Activated CD4-positive, alpha-beta T cell treated with anti-CD3 and anti-CD28 coated beads, Interleukin-2, amount 50 U/mL, for 4 hours (primary cell): ENCODE results near the gene MRTFA.
"Not testable (repeated sequence)": the region's sequence is repeated elsewhere in the genome, so short reads cannot be mapped to it uniquely, and the experiment has no call there.

Experiments used
- DNase-seq, 2 experiments: peaks; one replicate each; pipeline ENCODE4 v3.0.0-alpha.2; 2020

Gene MRTFA

DNA sequence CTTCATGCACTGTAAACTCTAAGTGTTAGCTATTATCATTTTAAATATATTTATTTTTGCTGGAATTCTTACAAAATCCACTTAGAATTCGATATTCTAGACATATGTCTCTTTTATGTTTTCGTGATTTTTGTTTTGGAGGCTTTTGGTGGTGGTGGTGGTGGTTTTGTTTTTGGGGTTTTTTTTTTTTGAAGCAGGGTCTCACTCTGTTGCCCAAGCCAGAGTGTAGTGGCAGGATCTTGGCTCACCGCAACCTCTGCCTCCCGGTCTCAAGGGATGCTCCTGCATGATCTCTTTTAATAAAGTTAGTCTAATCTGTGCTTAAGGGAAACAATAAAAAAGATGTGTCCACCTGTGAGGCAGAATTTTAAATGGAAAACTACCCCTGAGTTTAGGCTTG lies 117.7 kb downstream of the MRTFA start:
- no peak for DNase-seq

DNA sequence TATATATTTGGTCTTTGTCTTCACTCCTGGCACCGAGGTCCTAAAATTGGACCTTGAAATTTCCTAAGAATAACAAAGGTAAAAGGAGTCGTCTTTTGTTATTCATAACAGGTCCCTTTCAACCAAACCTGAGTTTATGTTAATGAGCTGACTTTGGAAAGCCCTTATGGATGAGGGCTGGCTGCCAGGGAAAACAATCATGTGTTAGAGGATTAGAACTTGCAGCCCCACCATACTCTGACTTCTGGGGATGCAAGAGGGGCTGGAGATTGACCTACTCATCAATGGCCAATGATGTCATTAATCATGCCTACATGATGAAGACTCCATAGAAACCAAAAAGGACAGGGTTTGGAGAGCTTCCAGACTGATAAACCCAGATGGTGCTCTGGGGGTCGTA lies 118.9 kb downstream of the MRTFA start:
- DNase-seq, result no peak

DNA sequence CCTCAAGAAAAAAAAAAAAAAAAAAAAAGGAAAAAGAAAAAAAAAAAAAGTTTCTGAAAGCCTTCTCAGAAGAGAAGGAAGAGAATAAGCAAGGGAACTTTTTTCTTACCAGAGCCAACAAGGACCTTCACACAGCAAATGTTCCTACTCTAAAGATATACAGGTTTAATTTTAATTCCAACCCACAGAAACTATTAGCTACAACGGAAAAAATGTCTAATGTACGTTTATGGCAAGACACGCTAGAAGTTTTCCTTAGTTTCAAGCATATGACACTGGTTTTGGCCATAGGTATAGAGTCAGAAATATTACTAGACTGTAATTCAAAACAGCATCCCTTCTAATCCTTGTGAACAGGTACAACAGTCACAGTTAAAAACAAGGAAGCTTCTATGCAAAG lies 120.1 kb downstream of the MRTFA start:
- DNase-seq, result no peak

DNA sequence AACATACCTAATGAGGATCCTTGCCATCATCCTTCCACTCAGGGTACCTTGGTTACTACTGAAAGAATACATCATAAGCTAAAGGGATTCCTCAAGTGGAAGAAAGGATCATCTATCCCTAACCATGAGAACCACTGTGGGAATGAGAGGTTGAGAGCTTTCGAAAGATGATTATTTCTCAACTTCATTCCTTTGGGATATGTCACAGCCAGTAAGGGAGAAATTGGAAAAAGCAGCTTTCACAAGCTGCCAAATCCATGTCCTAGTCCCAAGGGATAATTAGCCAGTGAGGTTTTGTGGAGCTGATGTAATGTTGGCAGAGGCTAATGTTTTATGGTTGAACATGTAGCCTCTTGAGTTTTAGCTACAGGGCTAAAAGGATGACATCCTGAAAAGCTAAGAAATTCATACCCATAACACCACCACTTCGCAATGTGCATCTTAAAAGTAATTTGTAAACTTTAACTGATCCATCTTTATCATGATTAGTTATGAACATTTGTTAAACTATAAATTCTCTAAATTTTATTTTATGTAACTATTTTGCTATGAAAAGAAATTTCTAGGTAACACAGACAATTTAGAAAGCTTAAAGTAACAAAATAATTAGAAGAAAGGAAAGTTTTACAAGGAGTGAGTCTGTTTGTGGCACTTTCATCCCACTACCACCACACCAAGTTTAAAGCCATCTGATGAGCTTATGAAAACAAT lies 123.9 kb downstream of the MRTFA start:
- no peak for DNase-seq

DNA sequence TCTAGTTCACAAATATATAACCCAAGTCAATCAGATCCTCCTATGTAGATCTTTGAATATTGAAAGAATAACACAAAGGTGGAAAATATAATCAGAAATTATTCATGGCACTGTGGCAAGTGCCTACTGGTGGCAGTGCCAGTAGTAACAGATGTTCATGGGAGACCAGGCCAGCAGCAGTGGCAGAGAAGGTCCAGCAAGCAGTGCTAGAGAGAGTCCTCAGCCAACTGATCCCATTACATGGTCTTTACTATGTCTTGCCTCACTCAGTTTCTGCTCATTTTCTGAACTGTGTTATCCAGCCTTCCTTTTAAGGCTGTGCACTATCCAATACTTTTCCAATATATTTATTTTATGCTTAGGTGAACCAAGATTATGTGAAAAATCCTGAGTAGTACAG lies 124.9 kb downstream of the MRTFA start:
- DNase-seq, result no peak

DNA sequence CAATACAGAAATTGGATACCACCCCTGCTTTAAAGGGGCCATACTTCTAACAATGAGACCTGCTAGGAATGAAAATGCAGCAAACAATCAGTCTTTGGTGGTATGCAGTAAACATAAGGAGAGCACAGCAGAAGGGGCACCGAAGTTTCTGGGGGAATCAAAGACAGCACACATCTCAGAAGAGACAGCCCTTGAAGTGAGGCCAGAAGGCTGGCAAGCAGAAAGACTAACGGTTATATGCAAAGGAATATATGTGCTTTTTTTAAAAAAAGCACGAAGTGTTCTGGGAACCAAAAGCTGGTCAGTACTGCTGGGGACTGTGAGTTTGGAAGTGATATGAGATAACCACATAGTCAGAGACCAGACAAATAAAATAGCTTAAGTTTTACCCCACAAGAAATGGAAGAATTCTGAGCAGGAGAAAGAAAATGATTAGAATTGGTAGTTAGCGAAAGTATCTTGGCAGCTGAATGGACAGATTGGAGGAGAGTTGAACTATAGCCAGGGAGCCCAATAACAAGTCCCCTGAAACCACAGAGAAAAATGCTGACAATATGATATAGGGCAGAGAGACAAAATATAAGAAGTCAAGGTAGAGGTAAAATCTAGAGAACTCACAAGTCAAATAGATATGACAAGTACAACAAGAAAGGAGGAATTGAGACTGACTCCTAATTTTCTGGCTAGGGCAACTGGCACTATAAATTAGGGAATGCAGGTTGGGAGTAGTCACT lies 125.7 kb downstream of the MRTFA start:
- DNase-seq, result no peak

DNA sequence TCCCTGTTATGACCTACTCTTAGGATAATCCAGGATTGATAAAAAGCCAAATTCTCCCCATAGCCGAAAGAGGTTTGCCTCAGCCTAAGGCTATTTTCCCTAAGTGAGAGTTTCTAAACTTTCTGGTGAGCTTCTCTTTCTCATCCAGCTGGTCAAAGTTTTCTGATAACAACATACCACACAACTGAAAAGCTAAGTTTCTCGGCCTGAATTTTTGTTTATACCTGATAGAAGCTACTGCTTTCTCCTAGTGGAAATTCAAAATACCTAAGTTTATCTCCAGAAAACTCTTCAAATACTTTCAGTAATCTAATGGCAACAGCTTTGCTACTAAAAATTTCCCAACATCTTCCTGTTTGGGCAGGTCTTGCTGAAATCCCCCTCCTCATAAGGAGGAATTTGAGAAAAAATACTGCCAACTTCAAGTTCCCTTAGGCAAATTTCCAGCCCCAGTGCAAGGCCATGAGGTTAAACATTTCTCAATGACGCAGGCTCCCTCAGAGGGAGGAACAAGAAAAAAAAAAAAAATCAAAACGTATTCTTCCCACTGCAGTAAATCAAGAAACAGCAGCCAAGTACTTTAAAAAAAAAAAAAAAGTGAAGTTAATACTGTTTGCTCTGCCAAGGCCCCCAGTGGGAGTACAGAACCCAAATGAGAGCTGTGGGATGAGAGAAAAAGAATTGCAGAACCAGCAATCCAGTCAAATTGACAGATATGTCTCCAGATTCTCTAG lies 127.0 kb downstream of the MRTFA start:
- no peak for DNase-seq

DNA sequence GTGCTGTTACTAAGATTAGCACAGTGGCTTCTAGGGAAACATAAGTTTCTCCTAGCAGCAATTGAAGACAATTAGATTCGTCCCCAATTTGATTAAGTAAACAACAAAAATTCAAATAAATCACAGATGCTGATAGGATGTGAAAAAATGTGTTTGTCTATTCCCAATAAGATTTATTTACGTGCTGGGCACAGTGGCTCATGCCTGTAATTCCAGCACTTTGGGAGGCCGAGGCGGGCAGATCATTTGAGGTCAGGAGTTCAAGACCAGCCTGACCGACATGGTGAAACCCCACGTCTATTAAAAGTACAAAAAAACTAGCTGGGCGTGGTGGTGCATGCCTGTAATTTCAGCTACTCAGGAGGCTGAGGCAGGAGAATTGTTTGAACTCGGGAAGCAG lies 128.5 kb downstream of the MRTFA start:
- DNase-seq, result not testable (repeated sequence)

DNA sequence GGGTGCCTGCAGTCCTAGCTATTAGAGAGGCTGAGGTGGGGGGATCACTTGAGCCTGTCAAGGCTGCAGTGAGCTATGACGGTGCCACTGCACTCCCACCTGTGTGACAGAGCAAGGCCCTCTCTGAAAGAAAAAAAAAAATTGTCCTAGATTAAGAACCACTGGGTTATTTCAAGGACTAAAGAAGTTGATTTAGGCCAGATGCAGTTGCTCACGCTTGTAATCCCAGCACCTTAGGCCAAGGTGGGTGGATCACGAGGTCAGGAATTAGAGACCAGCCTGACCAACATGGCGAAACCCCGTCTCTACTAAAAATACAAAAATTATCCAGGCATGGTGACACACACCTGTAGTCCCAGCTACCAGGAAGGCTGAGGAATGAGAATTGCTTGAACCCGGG lies 129.0 kb downstream of the MRTFA start:
- DNase-seq, result no peak

DNA sequence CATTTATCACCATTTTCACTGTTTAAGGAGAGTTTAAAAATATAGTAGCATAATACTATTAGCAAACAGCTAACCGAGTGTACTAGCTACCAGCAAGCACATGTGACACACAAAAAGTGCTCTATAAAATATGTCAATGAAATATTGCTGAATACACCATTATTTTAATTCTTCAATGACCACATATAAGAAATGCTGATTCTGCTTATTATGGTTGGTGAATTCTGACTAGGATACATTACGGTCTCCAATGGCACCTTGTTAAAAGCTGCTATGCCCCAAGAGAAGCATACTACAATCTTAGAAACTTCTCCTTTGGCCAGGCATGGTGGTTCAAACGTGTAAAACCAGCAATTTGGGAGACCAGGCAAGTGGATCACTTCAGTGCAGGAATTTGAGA lies 129.8 kb downstream of the MRTFA start:
- DNase-seq, result no peak

DNA sequence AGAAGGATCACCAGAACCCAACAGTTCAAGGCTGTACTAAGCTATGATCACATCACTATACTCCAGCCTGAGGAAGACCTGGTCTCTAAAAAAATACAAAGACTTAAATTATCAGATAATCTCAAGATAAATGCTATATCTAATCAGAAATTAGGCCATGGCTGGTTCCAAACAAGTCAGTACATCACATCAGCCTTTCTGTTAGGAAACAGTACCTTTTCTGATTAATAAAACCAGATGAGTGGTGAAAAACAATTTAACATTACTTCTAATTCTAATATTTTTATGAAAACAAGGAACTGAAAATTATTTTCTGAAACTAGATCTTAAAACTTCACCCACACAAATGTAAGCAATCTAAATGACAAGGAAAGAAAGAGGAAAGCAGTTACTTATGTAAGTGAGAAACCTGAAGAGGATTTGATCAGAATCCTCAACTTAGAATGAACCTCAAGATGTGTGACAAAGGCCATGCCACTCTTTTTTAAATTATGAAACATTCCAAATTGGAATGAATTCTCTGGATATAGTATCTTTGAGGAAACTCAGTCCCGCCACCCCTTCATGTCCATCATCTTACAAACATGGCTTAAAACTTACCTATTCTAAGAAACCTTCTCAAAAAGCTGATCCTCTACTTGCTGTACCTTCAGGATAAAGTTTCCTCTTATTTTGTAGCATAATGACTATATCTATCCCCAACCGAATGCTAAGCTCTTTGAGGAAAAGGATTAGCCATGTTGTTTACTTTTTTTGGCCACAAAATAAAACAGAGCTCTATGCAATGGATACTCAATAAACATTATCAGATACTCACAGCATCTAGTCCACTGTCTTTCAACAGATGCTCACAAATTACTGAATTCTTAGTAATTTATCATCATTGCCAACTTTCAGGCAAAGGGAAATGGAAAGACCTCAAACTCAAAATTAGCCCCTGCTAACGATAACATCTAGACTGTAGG lies 132.0 kb downstream of the MRTFA start:
- DNase-seq, result no peak

DNA sequence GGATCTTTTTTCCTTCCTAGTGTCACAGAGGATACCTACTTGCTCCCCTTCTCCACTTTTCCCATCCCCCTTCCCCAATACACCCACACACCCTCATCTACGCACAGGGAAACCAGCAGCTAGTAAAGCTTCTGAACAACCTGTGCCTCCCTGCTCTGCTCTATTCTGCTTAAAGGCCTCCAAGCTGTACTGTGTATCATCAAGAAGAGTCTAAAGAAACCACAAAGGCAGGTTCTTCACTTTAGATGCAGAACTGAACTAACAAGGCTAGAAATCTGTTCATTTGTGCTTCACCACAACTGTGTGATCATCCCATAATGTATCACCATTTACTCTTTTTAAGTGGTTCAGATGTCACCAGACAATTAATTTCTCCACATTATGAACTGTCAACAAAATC lies 133.6 kb downstream of the MRTFA start:
- no peak for DNase-seq

DNA sequence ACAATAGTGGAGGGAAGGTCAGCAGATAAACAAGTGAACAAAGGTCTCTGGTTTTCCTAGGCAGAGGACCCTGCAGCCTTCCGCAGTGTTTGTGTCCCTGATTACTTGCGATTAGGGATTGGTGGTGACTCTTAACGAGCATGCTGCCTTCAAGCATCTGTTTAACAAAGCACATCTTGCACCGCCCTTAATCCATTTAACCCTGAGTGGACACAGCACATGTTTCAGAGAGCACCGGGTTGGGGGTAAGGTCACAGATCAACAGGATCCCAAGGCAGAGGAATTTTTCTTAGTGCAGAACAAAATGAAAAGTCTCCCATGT lies 136.1 kb downstream of the MRTFA start:
- DNase-seq, result not testable (repeated sequence)

DNA sequence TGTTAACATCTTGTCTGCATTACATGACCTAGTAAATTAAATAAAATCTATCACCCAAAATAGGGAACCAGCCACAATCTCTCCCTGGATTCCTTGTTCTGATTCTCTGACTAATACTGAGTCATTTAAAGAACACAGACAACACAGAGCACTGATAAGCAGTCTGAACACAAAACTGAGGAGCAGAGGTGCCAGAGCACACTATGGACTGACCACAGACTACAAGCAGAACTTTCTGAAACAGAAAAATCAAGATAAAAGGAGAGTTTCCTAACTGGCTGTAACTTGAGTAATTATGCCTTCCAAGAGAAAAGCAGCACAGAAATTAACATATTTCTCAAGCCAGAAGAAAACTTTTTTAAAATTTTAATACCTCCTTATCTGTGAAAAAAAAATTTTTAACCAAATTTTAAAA lies 137.3 kb downstream of the MRTFA start:
- DNase-seq, result no peak

DNA sequence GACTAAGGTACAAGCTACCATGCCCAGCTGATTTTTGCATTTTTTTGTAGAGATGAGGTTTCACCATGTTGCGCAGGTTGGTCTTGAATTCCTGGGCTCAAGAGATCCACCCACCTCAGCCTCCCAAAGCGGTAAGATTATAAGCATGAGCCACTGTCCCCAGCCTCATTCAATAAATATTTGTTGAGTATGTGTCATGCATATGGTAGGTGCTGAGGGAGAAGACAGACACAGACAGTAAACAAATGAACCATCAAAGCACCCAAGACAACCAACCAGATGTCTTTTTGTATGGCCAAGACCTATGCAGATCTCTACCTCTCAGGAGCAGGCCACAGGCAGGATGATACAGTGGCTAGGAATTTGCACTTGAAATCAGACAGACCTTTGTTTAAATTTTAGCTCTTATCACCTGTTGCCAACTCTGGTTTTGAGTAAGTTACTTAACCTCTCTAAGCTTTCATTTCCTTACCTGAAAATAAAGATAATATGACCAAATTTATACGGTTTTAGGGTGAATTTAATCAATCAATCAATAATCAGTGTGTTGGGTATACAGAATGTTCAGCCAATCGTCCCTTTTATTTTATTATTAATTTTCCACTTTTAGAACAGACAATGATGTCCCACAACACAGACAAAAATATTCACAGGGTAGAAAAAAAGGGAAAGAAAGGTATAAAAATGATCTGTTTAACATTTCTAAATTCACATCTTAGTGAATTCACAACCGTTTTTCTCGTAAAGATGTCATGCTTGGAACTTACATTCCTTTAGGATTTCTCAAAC lies 137.9 kb downstream of the MRTFA start:
- DNase-seq, result no peak

DNA sequence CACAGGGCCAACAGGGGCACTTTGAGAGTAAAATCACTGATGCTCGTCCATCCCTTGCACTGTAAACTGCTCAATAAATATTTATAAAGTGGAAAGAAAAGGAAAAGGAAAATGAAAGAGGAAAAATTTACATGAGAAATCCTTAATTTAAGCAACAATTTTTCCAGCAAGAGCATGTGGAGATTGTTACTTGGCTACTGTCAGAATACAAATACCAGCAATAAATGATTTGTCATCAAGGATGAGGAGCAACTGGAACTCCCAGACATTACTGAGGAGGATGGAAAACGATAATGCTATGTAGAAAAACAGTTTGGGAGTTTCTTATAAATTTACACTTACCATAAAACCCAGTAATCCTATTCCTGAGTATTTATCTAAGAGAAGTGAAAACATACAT lies 143.1 kb downstream of the MRTFA start:
- DNase-seq, result no peak

DNA sequence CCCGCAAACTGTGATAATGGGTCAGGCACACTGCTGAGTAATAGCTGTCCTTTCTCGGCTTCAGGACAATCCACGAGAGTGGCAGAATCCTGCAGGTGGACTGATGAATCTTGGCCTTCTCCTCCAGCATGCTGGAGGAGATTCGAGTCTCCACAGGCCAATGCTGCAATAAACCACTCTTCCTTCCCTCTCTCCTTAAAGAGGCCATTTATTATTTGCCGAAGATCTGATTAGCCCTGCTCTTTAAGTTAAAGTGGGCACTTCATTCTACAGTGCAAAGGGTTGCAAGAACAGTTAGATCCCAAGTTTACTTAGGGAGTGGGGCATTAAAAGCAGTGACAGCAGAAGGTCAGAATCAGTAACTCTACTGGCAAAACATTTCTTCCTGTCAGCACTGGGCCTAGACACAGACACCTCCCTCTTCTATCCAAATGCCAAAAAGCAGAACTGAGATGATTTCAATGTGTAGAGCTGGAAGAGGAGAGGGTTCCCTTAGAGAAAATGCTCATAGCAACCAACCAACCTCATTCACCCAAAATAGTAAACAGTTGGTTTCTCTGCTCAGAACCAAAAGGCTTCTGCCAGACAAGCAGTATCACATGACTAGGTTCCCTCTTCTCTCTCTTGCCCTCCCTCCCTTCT lies 144.4 kb downstream of the MRTFA start:
- DNase-seq, result no peak

DNA sequence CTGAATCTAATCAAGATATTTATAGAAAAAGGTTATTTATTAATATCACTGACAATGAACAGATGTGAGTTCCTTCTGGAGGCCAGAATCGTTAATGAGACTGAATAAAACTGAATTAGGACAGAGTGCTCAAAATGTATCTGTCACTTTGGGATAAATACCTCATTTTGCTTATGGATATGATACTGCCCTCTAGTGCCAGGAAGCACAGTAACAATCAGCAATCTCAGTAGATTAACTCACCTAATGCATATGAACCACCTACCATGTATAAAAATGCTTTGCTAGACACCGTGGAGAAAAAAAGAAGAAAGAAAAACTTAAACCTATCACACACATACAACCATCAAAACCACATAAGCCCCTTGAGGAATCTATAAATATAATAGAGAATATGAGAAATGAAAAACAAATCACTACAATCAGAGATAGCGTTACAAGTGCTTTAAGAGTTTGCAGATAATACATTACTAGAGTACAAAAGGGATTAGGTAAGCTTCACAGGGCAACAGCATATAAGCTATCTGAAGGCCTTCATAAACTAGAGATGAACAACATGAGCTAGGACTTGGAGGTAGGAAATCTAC lies 148.8 kb downstream of the MRTFA start:
- DNase-seq, result no peak

DNA sequence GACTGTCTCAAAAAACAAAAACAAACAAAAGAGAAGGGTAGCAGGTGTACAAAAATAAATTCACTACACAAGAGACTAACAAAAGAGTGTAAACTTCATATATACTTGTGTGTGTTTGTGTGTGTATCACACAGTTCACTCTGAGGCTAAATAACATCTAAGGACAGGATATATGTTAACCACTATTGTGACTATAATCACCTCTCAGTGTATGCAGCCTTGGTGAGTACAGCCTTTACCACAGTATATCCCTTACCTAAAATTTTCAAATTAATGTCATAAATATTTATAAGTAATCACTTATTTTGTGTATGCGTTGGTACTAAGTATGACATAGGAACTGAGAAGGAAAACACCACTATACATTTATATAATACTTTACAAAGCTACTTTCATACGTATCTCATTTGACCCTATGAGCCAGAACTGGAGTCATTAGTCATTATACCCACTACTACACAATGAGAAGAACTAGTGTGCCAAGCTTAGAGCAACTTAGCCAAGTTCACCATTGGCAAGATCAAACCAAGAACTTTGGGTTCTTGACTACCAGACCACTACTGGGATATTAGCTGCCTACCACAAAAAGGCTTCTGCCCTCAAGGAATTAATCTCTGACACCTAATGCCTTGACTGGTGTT lies 149.4 kb downstream of the MRTFA start:
- no peak for DNase-seq

DNA sequence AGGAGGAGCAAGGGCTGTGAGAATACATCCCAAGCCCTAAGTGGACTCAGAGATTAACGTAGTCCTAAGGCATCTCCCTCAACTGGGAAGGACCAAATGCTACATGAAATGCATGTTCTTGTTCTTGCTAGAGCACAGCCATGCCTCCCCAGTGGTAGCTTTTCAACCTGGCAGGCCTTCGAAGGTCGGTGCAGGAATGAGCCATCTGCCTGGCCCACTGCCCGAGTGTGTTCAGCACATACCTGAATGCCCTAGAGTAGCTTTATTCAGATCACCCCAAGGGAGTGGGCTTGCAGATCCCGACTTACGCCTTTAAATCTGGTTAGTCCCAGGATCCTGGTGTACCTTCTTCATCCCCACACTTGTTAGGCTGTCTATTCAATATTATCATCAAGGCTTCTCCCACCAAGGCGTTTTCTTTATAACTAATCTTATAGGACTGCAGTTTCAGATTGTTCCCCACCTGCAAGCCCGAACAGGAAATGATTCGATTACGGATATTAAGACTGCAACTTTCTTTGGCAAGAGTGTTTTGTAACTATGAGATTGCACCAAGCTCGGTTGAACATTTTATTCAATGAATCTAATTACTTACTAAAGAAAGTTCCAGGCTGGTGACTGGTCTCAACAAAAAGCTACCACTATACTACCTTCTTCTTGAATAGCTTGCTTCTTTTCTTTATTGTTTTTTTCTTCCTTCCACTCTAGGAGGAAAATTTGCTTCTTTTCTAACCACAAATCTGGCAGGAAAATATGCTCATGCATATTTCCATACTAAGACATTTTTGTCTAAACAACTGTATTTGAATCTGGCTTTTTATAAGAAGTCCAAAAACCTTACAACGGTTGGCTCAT lies 150.5 kb downstream of the MRTFA start:
- no peak for DNase-seq
